ENCODE data around the gene ARHGDIG. TPM values are rescaled to one million over a fixed set of nuclear protein-coding genes. Genes with fewer than 3 reads are reported as not detected.
"Not testable (repeated sequence)": the region's sequence is repeated elsewhere in the genome, so short reads cannot be mapped to it uniquely, and the experiment has no call there.

ARHGDIG gene
- total RNA-seq, 4 donors from 2014 or later: not detected

DNA sequence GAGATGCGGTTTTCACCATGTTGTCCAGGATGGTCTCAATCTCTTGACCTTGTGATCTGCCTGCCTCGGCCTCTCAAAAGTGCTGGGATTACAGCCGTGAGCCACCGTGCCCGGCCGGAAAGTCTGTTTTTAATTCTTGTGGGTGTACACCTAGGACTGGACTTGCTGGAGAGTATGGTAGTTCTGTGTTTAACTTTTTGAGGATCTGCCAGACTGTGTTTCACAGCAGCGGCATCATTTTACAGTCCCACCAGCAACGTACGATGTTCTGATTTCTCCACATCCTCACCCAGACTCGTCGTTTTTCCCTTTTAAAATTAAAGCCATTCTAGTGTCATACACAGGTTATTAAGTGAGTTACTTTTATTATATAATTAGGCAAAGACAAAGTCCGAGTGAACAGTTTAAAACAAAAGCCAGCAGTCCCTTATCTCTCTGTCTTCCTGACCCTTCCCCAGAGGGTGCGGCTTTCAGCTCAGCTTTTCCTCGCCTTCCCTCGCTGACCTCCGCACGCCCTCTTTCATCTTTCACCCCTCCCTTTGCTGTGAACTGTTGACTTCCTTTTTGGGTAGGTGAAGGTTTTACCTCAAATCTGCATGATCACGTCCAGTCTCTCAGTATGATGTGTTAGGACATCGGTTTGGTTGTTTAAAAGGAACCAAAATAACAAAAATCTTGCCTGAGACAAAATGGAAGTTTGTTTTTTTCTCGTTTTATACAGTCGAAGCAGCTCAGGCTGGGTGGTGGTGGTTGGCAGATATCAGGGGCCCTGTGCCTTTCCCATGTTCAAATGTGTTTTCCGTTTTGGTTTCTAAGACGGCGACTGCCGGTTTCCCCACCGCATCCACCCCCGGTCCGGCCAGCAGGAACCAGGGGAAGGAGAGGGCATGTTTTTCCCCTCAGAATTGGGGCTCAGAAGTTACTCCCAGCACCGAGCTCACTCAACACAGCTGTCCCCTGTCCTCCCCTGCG is 27.7 kb upstream of the ARHGDIG start:
- H3K27me3 ChIP-seq: no peaks in the 10 kb centered on the region
- TF ChIP-seq, protein P1, sequence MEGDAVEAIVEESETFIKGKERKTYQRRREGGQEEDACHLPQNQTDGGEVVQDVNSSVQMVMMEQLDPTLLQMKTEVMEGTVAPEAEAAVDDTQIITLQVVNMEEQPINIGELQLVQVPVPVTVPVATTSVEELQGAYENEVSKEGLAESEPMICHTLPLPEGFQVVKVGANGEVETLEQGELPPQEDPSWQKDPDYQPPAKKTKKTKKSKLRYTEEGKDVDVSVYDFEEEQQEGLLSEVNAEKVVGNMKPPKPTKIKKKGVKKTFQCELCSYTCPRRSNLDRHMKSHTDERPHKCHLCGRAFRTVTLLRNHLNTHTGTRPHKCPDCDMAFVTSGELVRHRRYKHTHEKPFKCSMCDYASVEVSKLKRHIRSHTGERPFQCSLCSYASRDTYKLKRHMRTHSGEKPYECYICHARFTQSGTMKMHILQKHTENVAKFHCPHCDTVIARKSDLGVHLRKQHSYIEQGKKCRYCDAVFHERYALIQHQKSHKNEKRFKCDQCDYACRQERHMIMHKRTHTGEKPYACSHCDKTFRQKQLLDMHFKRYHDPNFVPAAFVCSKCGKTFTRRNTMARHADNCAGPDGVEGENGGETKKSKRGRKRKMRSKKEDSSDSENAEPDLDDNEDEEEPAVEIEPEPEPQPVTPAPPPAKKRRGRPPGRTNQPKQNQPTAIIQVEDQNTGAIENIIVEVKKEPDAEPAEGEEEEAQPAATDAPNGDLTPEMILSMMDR (IDR thresholded peaks at IDR 0.05): no peak
- TF ChIP-seq POLR2A (IDR thresholded peaks at IDR 0.05) (no peak), EP300 (IDR thresholded peaks at IDR 0.05) (no peak)
- H3K4me3 ChIP-seq: no peak overlapping the region
- no peak for DNase-seq (ENCODE audit: low spot score in 2 of 2)
- 70 to 71% methylated on average over 30 of the region's 30 CpGs for WGBS, 2 donors
- peaks cover 3 to 89% (median 8%) of the 10 kb centered on the region in 3 donors for H3K36me3 ChIP-seq
- no peaks in the 10 kb centered on the region for H3K4me1 ChIP-seq
- H3K27ac ChIP-seq: peak overlapping the region in 2 of 4 donors; percentile 22 to 58
- H3K9me3 ChIP-seq: no peaks in the 10 kb centered on the region

DNA sequence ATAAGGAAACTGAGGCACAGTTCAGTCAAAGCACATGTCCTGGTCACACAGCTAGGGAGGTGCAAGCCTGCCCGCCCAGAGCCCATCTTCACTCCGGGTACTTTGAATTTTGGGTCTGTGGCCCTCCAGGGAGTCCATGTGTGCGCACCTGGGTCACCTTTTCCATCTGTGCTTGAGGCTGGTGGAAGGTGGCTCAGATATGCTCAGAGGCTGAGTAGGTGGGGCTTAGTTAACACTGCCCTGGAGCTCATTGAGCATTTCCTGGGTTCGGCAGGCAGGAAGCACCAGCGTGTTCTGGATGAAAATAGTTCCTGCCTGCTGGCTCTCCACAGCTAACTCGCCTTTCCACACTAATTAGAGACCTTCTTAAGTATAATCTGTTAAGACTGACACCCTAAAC is 26.6 kb upstream of the ARHGDIG start:
- 86 to 91% methylated on average over 5 to 6 of the region's 6 CpGs for WGBS, 2 donors
- no peak for DNase-seq (ENCODE audit: low spot score in 2 of 2)
- Histone ChIP-seq H3K36me3 (peaks cover 3 to 85% (median 8%) of the 10 kb centered on the region in 3 donors), H3K4me1 (no peaks in the 10 kb centered on the region), H3K27me3 (no peaks in the 10 kb centered on the region), H3K9me3 (no peaks in the 10 kb centered on the region), H3K4me3 (no peak overlapping the region), H3K27ac (no peak overlapping the region)
- no peak for TF ChIP-seq EP300 (IDR thresholded peaks at IDR 0.05)

- H3K27me3 ChIP-seq: no peaks in the 10 kb centered on the region
- H3K9me3 ChIP-seq: no peaks in the 10 kb centered on the region
- peaks cover 3 to 85% (median 8%) of the 10 kb centered on the region in 3 donors for H3K36me3 ChIP-seq
- H3K4me3 ChIP-seq: no peak overlapping the region
- no peak for DNase-seq (ENCODE audit: low spot score in 2 of 2)
- 96 to 97% methylated on average over 25 of the region's 25 CpGs for WGBS, 2 donors
- TF ChIP-seq POLR2A (IDR thresholded peaks at IDR 0.05) (no peak), EP300 (IDR thresholded peaks at IDR 0.05) (no peak)
- TF ChIP-seq, protein P1 (IDR thresholded peaks at IDR 0.05): no peak
- H3K4me1 ChIP-seq: no peaks in the 10 kb centered on the region
- H3K27ac ChIP-seq: no peak overlapping the region
Measured at GRCh38 chr16:254461-254860, 25.9 kb upstream of the ARHGDIG start.

DNA sequence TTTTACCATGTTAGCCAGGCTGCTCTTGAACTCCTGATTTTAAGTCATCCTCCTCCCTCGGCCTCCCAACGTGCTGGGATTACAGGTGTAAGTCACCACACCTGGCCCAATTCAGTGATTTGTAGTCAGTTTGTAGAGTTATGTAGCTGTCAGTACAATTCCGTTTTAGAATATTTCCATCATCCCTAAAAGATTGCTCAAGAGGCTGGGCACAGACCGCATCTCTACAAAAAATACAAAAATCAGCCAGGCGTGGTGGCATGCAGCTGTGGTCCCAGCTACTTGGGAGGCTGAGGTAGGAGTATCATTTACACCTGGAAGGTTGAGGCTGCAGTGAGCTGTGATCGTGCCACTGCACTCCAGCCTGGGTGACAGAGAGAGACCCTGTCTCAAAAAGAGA is 25.2 kb upstream of the ARHGDIG start:
- H3K27me3 ChIP-seq: no peaks in the 10 kb centered on the region
- H3K27ac ChIP-seq: no peak overlapping the region
- TF ChIP-seq, protein P1 (IDR thresholded peaks at IDR 0.05): no peak
- TF ChIP-seq EP300 (IDR thresholded peaks at IDR 0.05) (no peak), POLR2A (IDR thresholded peaks at IDR 0.05) (no peak)
- H3K4me1 ChIP-seq: no peaks in the 10 kb centered on the region
- no peak for DNase-seq (ENCODE audit: low spot score in 2 of 2)
- H3K4me3 ChIP-seq: no peak overlapping the region
- H3K9me3 ChIP-seq: no peaks in the 10 kb centered on the region
- WGBS, 2 donors: 95% methylated on average over 6 of the region's 6 CpGs
- H3K36me3 ChIP-seq: peaks cover 3 to 85% (median 4%) of the 10 kb centered on the region in 3 donors

DNA sequence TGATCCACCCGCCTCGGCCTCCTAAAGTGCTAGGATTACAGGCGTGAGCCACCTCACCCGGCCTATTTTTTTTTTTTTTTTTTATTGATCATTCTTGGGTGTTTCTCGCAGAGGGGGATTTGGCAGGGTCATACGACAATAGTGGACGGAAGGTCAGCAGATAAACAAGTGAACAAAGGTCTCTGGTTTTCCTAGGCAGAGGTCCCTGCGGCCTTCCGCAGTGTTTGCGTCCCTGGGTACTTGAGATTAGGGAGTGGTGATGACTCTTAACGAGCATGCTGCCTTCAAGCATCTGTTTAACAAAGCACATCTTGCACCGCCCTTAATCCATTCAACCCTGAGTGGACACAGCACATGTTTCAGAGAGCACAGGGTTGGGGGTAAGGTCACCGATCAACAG is 22.3 kb upstream of the ARHGDIG start:
- H3K27me3 ChIP-seq; DNase-seq (ENCODE audit: low spot score in 2 of 2); H3K27ac ChIP-seq; H3K4me3 ChIP-seq; H3K4me1 ChIP-seq; H3K9me3 ChIP-seq: not testable (repeated sequence)
- peaks cover 0 to 91% (median 9%) of the 10 kb centered on the region in 3 donors for H3K36me3 ChIP-seq
- WGBS, 2 donors: 91 to 94% methylated on average over 13 of the region's 13 CpGs

- H3K4me1 ChIP-seq: no peaks in the 10 kb centered on the region
- peaks cover 0 to 92% (median 13%) of the 10 kb centered on the region in 3 donors for H3K36me3 ChIP-seq
- DNase-seq (ENCODE audit: low spot score in 2 of 2): no peak
- no peak overlapping the region for H3K4me3 ChIP-seq
- no peak for TF ChIP-seq POLR2A (IDR thresholded peaks at IDR 0.05)
- TF ChIP-seq, protein P1 (IDR thresholded peaks at IDR 0.05): no peak
- no peak for TF ChIP-seq EP300 (IDR thresholded peaks at IDR 0.05)
- 77 to 83% methylated on average over 10 of the region's 10 CpGs for WGBS, 2 donors
- H3K27ac ChIP-seq: no peak overlapping the region
- no peaks in the 10 kb centered on the region for H3K9me3 ChIP-seq
- H3K27me3 ChIP-seq: no peaks in the 10 kb centered on the region
Measured at GRCh38 chr16:259226-259625, 21.2 kb upstream of the ARHGDIG start.
